Measurements from ENCODE around the gene DNAJC2.
A peak's percentile ranks its signal among the peaks of the same experiment; 100 is the strongest.

The DNAJC2 gene, protein sequence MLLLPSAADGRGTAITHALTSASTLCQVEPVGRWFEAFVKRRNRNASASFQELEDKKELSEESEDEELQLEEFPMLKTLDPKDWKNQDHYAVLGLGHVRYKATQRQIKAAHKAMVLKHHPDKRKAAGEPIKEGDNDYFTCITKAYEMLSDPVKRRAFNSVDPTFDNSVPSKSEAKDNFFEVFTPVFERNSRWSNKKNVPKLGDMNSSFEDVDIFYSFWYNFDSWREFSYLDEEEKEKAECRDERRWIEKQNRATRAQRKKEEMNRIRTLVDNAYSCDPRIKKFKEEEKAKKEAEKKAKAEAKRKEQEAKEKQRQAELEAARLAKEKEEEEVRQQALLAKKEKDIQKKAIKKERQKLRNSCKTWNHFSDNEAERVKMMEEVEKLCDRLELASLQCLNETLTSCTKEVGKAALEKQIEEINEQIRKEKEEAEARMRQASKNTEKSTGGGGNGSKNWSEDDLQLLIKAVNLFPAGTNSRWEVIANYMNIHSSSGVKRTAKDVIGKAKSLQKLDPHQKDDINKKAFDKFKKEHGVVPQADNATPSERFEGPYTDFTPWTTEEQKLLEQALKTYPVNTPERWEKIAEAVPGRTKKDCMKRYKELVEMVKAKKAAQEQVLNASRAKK

GRCh38 chr7:103344453-103345149 lies at the start of gene DNAJC2:
Gene DNAJC2, minus strand, starts transcription at chr7:103344767. Its CDS starts 145 bp downstream, at chr7:103344622.
- no peaks in the 10 kb centered on the region for H3K9me3 ChIP-seq (ENCODE audit: control insufficient read depth in 1 of 2, low read length in 2 of 2)
- no peaks in the 10 kb centered on the region for H3K27me3 ChIP-seq (ENCODE audit: control insufficient read depth in 1 of 2, insufficient read depth in 2 of 2, low read length in 2 of 2)
- H3K4me1 ChIP-seq (ENCODE audit: control insufficient read depth in 1 of 2, insufficient read depth in 2 of 2, low read length in 2 of 2): peaks cover 35 to 40% of the 10 kb centered on the region in 2 donors
- H3K27ac ChIP-seq (ENCODE audit: low read depth, low read length): peak within 1 kb of the TSS; percentile 72
- peak within 1 kb of the TSS; percentile 90 to 96 for H3K4me3 ChIP-seq (ENCODE audit: low read depth in 1 of 2, low read length in 2 of 2)
- peaks cover 14 to 16% of the 10 kb centered on the region in 2 donors for H3K36me3 ChIP-seq (ENCODE audit: control insufficient read depth in 1 of 2, insufficient read depth in 2 of 2, low read length in 2 of 2)
- peak within 1 kb of the TSS; percentile 93 to 97 for H3K9ac ChIP-seq (ENCODE audit: low read depth in 1 of 2, low read length in 2 of 2)

GRCh38 chr7:103391976-103392375 lies 47.4 kb upstream of the DNAJC2 start:
- no peaks in the 10 kb centered on the region for H3K36me3 ChIP-seq (ENCODE audit: control insufficient read depth in 1 of 2, insufficient read depth in 2 of 2, low read length in 2 of 2)
- H3K9ac ChIP-seq (ENCODE audit: low read depth in 1 of 2, low read length in 2 of 2): no peak overlapping the region
- H3K4me1 ChIP-seq (ENCODE audit: control insufficient read depth in 1 of 2, insufficient read depth in 2 of 2, low read length in 2 of 2): peaks cover 8 to 13% of the 10 kb centered on the region in 2 donors
- no peak overlapping the region for H3K4me3 ChIP-seq (ENCODE audit: low read depth in 1 of 2, low read length in 2 of 2)
- no peaks in the 10 kb centered on the region for H3K27me3 ChIP-seq (ENCODE audit: control insufficient read depth in 1 of 2, insufficient read depth in 2 of 2, low read length in 2 of 2)
- H3K9me3 ChIP-seq (ENCODE audit: control insufficient read depth in 1 of 2, low read length in 2 of 2): no peaks in the 10 kb centered on the region
- no peak overlapping the region for H3K27ac ChIP-seq (ENCODE audit: low read depth, low read length)

- H3K9ac ChIP-seq (ENCODE audit: low read depth in 1 of 2, low read length in 2 of 2): no peak overlapping the region
- H3K4me1 ChIP-seq (ENCODE audit: control insufficient read depth in 1 of 2, insufficient read depth in 2 of 2, low read length in 2 of 2): peaks cover 8 to 10% of the 10 kb centered on the region in 2 donors
- H3K36me3 ChIP-seq (ENCODE audit: control insufficient read depth in 1 of 2, insufficient read depth in 2 of 2, low read length in 2 of 2): no peaks in the 10 kb centered on the region
- no peaks in the 10 kb centered on the region for H3K9me3 ChIP-seq (ENCODE audit: control insufficient read depth in 1 of 2, low read length in 2 of 2)
- H3K27ac ChIP-seq (ENCODE audit: low read depth, low read length): no peak overlapping the region
- H3K27me3 ChIP-seq (ENCODE audit: control insufficient read depth in 1 of 2, insufficient read depth in 2 of 2, low read length in 2 of 2): no peaks in the 10 kb centered on the region
- no peak overlapping the region for H3K4me3 ChIP-seq (ENCODE audit: low read depth in 1 of 2, low read length in 2 of 2)
Measured at GRCh38 chr7:103391150-103391549, 46.6 kb upstream of the DNAJC2 start.

GRCh38 chr7:103389263-103389662 lies 44.7 kb upstream of the DNAJC2 start:
- Histone ChIP-seq H3K27me3 (ENCODE audit: control insufficient read depth in 1 of 2, insufficient read depth in 2 of 2, low read length in 2 of 2) (no peaks in the 10 kb centered on the region), H3K36me3 (ENCODE audit: control insufficient read depth in 1 of 2, insufficient read depth in 2 of 2, low read length in 2 of 2) (no peaks in the 10 kb centered on the region), H3K4me3 (ENCODE audit: low read depth in 1 of 2, low read length in 2 of 2) (no peak overlapping the region), H3K9me3 (ENCODE audit: control insufficient read depth in 1 of 2, low read length in 2 of 2) (no peaks in the 10 kb centered on the region), H3K27ac (ENCODE audit: low read depth, low read length) (no peak overlapping the region), H3K4me1 (ENCODE audit: control insufficient read depth in 1 of 2, insufficient read depth in 2 of 2, low read length in 2 of 2) (peaks cover 6 to 8% of the 10 kb centered on the region in 2 donors), H3K9ac (ENCODE audit: low read depth in 1 of 2, low read length in 2 of 2) (no peak overlapping the region)

GRCh38 chr7:103388469-103389140 lies 44.0 kb upstream of the DNAJC2 start:
- no peaks in the 10 kb centered on the region for H3K36me3 ChIP-seq (ENCODE audit: control insufficient read depth in 1 of 2, insufficient read depth in 2 of 2, low read length in 2 of 2)
- no peaks in the 10 kb centered on the region for H3K27me3 ChIP-seq (ENCODE audit: control insufficient read depth in 1 of 2, insufficient read depth in 2 of 2, low read length in 2 of 2)
- no peak overlapping the region for H3K27ac ChIP-seq (ENCODE audit: low read depth, low read length)
- no peak overlapping the region for H3K4me3 ChIP-seq (ENCODE audit: low read depth in 1 of 2, low read length in 2 of 2)
- peaks cover 6 to 8% of the 10 kb centered on the region in 2 donors for H3K4me1 ChIP-seq (ENCODE audit: control insufficient read depth in 1 of 2, insufficient read depth in 2 of 2, low read length in 2 of 2)
- H3K9me3 ChIP-seq (ENCODE audit: control insufficient read depth in 1 of 2, low read length in 2 of 2): no peaks in the 10 kb centered on the region
- no peak overlapping the region for H3K9ac ChIP-seq (ENCODE audit: low read depth in 1 of 2, low read length in 2 of 2)

DNA sequence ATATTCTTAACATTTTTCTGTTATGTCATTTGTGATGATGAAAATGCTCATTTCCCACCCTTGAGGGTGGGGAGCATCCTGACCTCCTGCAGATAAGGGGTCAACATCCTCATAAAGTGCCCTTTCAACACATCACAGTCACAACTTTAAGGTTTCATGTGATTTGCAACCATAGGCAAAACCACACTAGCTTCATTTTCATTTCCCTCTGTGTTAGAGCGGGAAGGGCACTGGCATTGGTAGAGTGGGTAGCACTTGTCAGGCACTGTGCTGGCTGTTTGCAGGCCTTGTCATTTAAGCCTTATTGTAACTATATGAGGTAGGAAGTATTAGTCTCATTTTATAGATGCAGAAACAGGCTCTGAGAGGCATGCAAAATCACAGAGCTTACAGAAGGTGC lies 42.7 kb upstream of the DNAJC2 start:
- Histone ChIP-seq H3K27ac (ENCODE audit: low read depth, low read length) (no peak overlapping the region), H3K9ac (ENCODE audit: low read depth in 1 of 2, low read length in 2 of 2) (no peak overlapping the region), H3K4me1 (ENCODE audit: control insufficient read depth in 1 of 2, insufficient read depth in 2 of 2, low read length in 2 of 2) (peaks cover 6 to 7% of the 10 kb centered on the region in 2 donors), H3K27me3 (ENCODE audit: control insufficient read depth in 1 of 2, insufficient read depth in 2 of 2, low read length in 2 of 2) (no peaks in the 10 kb centered on the region), H3K9me3 (ENCODE audit: control insufficient read depth in 1 of 2, low read length in 2 of 2) (no peaks in the 10 kb centered on the region), H3K36me3 (ENCODE audit: control insufficient read depth in 1 of 2, insufficient read depth in 2 of 2, low read length in 2 of 2) (no peaks in the 10 kb centered on the region), H3K4me3 (ENCODE audit: low read depth in 1 of 2, low read length in 2 of 2) (no peak overlapping the region)

GRCh38 chr7:103382032-103382402 lies 37.5 kb upstream of the DNAJC2 start:
- Histone ChIP-seq H3K27me3 (ENCODE audit: control insufficient read depth in 1 of 2, insufficient read depth in 2 of 2, low read length in 2 of 2) (no peaks in the 10 kb centered on the region), H3K4me3 (ENCODE audit: low read depth in 1 of 2, low read length in 2 of 2) (no peak overlapping the region), H3K36me3 (ENCODE audit: control insufficient read depth in 1 of 2, insufficient read depth in 2 of 2, low read length in 2 of 2) (no peaks in the 10 kb centered on the region), H3K27ac (ENCODE audit: low read depth, low read length) (no peak overlapping the region), H3K9ac (ENCODE audit: low read depth in 1 of 2, low read length in 2 of 2) (no peak overlapping the region), H3K9me3 (ENCODE audit: control insufficient read depth in 1 of 2, low read length in 2 of 2) (no peaks in the 10 kb centered on the region), H3K4me1 (ENCODE audit: control insufficient read depth in 1 of 2, insufficient read depth in 2 of 2, low read length in 2 of 2) (no peaks in the 10 kb centered on the region)

GRCh38 chr7:103381280-103382031 lies 36.9 kb upstream of the DNAJC2 start:
- Histone ChIP-seq H3K27me3 (ENCODE audit: control insufficient read depth in 1 of 2, insufficient read depth in 2 of 2, low read length in 2 of 2) (no peaks in the 10 kb centered on the region), H3K9ac (ENCODE audit: low read depth in 1 of 2, low read length in 2 of 2) (no peak overlapping the region), H3K36me3 (ENCODE audit: control insufficient read depth in 1 of 2, insufficient read depth in 2 of 2, low read length in 2 of 2) (no peaks in the 10 kb centered on the region), H3K4me1 (ENCODE audit: control insufficient read depth in 1 of 2, insufficient read depth in 2 of 2, low read length in 2 of 2) (no peaks in the 10 kb centered on the region), H3K27ac (ENCODE audit: low read depth, low read length) (no peak overlapping the region), H3K4me3 (ENCODE audit: low read depth in 1 of 2, low read length in 2 of 2) (no peak overlapping the region), H3K9me3 (ENCODE audit: control insufficient read depth in 1 of 2, low read length in 2 of 2) (no peaks in the 10 kb centered on the region)

- no peaks in the 10 kb centered on the region for H3K9me3 ChIP-seq (ENCODE audit: control insufficient read depth in 1 of 2, low read length in 2 of 2)
Measured at GRCh38 chr7:103380395-103381191, 36.0 kb upstream of the DNAJC2 start.

More at GRCh38 chr7:103380395-103381191, 36.0 kb upstream of the DNAJC2 start:
- Histone ChIP-seq H3K27me3 (ENCODE audit: control insufficient read depth in 1 of 2, insufficient read depth in 2 of 2, low read length in 2 of 2) (no peaks in the 10 kb centered on the region), H3K4me3 (ENCODE audit: low read depth in 1 of 2, low read length in 2 of 2) (no peak overlapping the region), H3K9ac (ENCODE audit: low read depth in 1 of 2, low read length in 2 of 2) (no peak overlapping the region), H3K4me1 (ENCODE audit: control insufficient read depth in 1 of 2, insufficient read depth in 2 of 2, low read length in 2 of 2) (no peaks in the 10 kb centered on the region), H3K27ac (ENCODE audit: low read depth, low read length) (no peak overlapping the region), H3K36me3 (ENCODE audit: control insufficient read depth in 1 of 2, insufficient read depth in 2 of 2, low read length in 2 of 2) (no peaks in the 10 kb centered on the region)
